Endometrium (tissue), 2 donors: ENCODE measurements around the gene TCF7L1.
"Not testable (repeated sequence)": the region's sequence is repeated elsewhere in the genome, so short reads cannot be mapped to it uniquely, and the experiment has no call there.

Experiments used
- FAIRE-seq: peaks from 2 replicates; lab custom pipeline; 2012; peaks lifted over from hg19 to GRCh38; lab: Jason Lieb, UNC
- donor health status: control.
- donor health status: control.

Gene TCF7L1

DNA sequence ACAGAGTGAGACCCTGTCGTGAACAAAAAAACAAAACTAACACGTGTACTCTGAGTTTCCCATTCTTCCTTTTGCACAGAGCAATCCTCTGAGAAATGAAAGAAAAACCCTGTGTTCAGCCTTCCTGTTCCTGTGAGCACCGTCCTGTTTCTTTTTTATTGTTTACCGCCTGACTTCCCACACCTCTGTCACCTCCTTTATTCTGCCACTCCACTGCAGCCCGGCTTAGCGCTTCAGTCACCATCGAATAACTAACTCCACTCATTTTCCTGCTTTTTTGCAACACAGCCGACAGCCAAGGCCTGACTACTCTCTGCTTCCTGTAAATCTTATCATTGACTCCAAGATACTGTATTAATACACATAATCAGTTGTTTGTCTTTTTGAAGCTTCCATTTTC lies 153.7 kb downstream of the TCF7L1 start:
- no peak for FAIRE-seq

- FAIRE-seq: no peak
Observed at GRCh38 chr2:85287721-85288120, 154.5 kb downstream of the TCF7L1 start.

DNA sequence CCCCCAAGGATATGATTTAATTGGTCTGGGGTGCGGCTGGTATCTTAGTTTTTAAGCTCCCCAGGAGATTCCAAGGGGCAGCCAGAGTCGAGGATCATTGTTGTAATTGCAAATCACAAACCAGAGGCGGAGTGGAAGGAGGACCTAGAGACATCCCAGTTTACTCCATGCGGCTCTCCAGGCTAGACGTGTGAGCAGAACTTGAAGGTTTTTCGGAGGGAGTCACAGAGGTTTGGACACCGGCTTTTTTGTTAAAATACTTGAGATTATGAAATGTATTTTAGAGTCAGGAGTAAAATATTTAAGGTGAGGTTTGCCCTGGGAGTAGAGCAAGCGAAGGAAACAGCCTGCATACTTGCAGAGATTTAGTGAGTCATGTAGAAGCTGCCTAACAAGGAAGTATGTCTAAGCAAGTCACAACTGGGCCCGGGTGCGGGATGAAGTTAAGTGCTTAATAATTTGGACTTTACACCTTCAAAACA lies 155.1 kb downstream of the TCF7L1 start:
- FAIRE-seq: no peak

GRCh38 chr2:85291425-85292023 lies 158.3 kb downstream of the TCF7L1 start:
- FAIRE-seq: no peak

- FAIRE-seq: no peak
Observed at GRCh38 chr2:85302121-85302520, 168.9 kb downstream of the TCF7L1 start.

- FAIRE-seq: no peak
Observed at GRCh38 chr2:85303780-85304531, 170.8 kb downstream of the TCF7L1 start.

DNA sequence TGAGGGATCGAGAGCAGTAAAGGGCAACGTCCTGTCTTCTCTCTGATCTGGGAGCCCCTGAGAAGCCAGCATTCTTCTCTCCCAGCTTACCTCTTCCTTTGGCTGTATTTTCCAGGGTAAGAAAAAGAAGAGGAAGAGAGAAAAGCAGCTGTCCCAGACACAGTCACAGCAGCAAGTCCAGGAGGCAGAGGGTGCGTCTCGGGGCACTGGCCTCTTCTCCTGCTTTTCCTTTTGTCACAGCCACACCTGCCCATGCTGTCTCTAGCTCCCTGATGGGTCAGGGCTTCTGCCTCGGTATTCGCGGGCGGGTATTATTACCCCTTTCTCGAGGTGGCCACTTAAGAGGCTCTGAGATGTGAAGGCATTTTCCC lies 174.3 kb downstream of the TCF7L1 start:
- no peak for FAIRE-seq

GRCh38 chr2:85308201-85308600 lies 175.0 kb downstream of the TCF7L1 start:
- no peak for FAIRE-seq

DNA sequence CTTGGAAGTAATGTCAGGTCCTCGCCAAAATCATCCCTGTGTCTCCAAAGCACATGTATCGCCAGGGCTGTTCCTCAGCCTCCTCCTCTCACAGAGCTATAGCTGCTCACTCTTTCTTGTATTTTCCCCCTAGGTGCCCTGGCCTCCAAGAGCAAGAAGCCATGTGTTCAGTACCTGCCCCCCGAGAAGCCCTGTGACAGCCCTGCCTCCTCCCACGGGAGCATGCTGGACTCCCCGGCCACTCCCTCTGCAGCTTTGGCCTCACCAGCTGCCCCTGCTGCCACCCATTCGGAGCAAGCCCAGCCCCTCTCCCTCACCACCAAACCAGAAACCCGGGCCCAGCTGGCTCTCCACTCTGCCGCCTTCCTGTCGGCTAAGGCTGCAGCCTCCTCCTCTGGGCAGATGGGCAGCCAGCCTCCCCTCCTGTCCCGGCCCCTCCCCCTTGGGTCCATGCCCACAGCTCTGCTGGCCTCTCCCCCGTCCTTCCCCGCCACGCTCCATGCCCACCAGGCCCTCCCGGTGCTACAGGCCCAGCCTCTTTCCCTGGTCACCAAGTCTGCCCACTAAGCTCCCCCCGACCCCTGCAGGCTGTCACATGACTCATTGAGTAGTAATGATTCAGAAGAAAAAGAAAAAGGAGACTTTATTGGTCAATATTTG lies 175.8 kb downstream of the TCF7L1 start:
- no peak for FAIRE-seq

DNA sequence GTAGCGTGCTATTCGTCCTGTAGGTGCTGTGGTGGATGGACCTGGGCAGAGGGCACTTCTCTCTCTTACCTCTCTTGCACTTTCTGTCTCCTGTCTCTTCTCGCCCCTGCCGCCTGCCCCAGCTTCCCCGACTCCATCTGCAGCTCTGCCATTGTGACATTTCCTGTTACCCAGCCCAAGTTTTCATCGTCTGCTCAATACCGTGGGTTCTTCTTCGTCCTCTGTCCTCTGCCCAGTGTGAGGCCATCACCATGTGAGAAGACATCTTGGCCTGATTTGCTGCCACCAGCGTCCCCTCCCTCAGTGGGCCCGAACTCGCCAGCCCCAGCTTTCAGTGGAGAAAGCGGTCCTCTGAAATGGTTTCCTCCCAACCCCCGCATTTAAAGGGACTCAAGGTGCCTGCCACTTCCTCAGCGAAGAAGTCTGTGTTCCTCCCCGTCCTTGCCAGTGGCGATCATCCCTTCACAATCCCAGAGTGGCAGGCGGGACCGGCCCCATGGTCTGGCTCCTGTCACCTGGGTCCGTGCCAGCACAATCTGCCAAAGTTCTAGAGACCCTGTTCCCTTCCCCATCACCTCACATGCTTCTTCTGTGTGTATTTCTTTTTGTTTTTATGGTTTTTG lies 176.6 kb downstream of the TCF7L1 start:
- FAIRE-seq: no peak

GRCh38 chr2:85310330-85310729 lies 177.1 kb downstream of the TCF7L1 start:
- no peak for FAIRE-seq

- no peak for FAIRE-seq
Observed at GRCh38 chr2:85312404-85312803, 179.2 kb downstream of the TCF7L1 start.

DNA sequence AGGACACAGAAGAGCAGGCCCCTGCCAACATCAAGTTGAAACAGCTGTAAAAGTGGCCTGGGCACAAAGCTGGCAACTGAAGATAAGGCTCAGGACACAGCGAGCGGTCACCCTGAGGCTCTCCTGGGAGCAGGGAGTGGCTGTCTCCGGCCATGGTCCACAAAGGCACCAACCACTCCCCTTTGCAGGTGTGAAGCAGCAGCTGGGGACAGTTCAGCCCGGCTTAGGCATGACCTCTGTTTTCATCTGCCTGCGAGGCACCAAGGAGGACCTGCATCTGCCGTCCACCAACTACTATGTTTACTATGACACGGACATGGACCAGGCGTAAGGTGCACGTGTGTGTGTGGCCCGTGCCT lies 181.7 kb downstream of the TCF7L1 start:
- FAIRE-seq: no peak

GRCh38 chr2:85315921-85316320 lies 182.7 kb downstream of the TCF7L1 start:
- FAIRE-seq: not testable (repeated sequence)

DNA sequence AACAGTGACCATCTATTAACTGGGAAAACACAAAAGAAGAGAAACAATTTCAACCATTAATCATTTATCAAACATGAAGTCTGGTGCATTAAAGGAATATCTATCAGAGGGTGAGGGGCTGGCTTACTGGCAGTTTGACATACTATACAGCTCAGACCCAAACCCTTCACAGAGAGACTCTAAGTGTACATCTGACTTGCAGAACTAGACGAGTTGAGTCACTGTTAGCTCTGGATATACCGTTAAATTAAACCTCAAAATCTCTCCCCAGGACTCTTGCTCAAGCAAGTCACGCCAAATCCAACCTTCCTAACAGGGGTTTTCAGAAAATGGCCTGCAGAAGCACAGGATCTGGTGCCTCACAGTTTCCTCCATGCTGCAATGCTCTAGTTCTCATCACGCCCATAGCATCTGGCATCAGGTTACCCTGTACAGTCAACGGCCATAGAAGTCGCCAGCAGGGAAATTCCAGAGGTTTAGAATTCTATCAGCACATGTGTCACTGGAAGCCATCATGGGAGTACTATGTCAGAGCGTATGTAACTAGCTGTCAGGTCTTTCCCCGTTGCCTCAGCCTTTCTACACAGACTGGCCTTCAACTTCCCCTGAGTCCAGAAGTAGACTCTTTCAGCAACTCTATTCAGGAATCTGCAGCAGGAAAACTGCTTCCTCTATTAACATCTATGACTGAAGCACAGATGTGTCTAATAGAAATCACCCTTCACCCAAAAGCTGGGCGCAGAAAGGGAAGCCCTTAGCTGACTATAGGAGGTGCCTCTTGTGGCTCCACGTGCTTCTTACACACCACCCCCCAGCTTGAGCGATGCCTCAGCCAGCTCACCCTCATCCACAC lies 185.3 kb downstream of the TCF7L1 start:
- FAIRE-seq: no peak

DNA sequence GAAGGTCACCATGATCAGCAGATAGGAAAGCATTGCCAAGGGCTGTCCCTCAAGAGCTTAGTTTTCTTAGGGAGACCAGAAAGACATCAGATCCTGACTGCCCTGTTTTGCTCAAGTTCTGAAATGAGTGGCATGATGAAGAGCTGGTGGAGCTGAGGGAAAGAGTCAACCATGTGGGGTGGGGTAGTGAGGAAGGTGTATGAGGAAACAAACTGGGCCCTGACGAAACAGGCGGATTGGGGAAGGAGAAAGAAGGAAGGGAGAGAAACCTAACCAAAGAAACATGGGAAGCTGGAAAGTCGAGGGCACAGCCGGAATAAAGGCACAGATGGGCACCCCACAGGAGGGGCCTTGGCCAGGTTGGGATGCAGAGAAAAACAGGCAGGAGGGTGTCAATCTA lies 186.6 kb downstream of the TCF7L1 start:
- no peak for FAIRE-seq

GRCh38 chr2:85323351-85323987 lies 190.3 kb downstream of the TCF7L1 start:
- no peak for FAIRE-seq

GRCh38 chr2:85323988-85324367 lies 190.8 kb downstream of the TCF7L1 start:
- FAIRE-seq: not testable (repeated sequence)

DNA sequence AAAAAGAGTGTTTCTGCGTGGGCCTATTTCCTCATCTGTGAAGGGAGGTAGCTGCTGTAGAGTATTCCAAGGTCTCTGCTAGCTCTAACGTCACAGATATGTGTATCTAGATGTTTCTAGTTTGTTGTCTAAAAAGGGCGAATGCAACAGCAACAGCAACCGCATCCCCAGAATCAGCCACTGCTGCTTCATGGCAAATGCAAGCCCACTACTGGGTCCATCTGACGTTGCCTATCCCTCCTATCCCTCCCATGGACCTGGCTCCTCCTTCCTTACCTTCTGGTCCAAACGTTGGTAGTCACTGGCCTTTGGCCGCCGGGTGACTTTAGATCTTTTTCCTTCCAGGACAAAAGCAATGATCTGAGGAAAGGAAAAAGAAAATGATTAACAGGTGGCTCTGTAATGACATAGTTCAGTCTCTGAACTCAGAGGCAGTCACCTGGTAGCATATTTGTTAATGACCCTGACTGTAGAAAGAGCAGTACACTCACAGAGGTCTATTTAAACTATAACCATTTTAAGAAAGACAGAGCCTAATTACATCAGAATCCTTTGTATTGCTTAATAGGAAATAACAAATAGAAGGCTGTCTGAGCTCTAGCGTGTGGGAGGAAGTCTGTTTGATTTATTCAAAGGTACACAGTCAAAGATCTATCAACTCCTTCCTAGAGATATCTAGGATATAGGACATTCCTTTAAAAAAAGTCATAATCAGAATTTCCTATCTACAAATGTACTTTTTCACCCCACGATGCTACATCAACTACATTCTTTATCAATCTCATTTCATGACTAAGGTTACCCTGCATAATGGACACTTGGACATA lies 191.7 kb downstream of the TCF7L1 start:
- FAIRE-seq: no peak

GRCh38 chr2:85325466-85325811 lies 192.2 kb downstream of the TCF7L1 start:
- no peak for FAIRE-seq
